ENCODE results near the gene RSPH3. TPM values are rescaled to one million over a fixed set of nuclear protein-coding genes. Genes with fewer than 3 reads are reported as not detected.
"Not testable (repeated sequence)": the region's sequence is repeated elsewhere in the genome, so short reads cannot be mapped to it uniquely, and the experiment has no call there.

RSPH3 gene
- total RNA-seq, 2 experiments from 2014 or later: 4.2 TPM

DNA sequence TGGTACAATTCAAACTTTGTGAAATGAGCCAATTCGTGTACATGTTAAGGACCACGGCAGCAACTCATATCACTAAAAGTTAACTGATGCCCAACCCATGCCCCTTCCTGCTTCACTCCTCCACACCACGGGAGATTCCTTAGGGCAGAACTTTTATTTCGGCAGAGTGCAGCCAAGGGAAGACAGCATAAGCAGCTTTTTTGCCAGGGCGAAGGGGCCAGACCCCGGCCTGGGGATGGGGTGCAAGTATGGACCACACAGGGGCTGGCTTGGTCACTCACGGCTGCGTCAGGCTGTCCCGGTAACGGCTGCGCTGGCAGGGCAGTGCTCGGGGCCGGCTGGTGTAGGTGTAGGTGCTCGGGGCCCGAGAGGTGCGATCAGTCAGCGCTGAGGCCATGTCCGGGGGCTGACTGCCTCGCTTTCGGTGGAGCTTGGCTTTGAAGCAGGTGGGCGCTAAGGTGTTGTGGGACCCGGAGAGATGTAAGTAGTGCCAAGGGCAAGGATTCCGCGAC, 792 bp downstream of the RSPH3 start:
- Mint-ChIP-seq H3K4me3 (peak overlapping the region; percentile 83), H3K9me3 (no peaks in the 10 kb centered on the region), H3K27me3 (no peaks in the 10 kb centered on the region), H3K27ac (peak overlapping the region; percentile 61), H3K36me3 (ENCODE audit: low read depth) (peaks cover 9% of the 10 kb centered on the region), H3K4me1 (ENCODE audit: low read depth) (peaks cover 44% of the 10 kb centered on the region)
- intact Hi-C loops (cut with micrococcal nuclease): no loop called here
- ATAC-seq (peak; percentile 45), DNase-seq (no peak)
- ChIA-PET CTCF (interaction anchor here (0.7 to 3.1 kb wide), 16 partner anchors 8 to 295 kb away, joined by 3 to 28 read pairs (median 8); partner anchors contain the start of gene TAGAP), POLR2A (interaction anchor here (1.0 to 2.8 kb wide), 7 partner anchors 19 to 191 kb away, joined by 3 to 20 read pairs (median 12); partner anchors contain the start of gene TAGAP)
- TF ChIP-seq, protein P1, sequence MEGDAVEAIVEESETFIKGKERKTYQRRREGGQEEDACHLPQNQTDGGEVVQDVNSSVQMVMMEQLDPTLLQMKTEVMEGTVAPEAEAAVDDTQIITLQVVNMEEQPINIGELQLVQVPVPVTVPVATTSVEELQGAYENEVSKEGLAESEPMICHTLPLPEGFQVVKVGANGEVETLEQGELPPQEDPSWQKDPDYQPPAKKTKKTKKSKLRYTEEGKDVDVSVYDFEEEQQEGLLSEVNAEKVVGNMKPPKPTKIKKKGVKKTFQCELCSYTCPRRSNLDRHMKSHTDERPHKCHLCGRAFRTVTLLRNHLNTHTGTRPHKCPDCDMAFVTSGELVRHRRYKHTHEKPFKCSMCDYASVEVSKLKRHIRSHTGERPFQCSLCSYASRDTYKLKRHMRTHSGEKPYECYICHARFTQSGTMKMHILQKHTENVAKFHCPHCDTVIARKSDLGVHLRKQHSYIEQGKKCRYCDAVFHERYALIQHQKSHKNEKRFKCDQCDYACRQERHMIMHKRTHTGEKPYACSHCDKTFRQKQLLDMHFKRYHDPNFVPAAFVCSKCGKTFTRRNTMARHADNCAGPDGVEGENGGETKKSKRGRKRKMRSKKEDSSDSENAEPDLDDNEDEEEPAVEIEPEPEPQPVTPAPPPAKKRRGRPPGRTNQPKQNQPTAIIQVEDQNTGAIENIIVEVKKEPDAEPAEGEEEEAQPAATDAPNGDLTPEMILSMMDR (IDR thresholded peaks at IDR 0.05): no peak

GRCh38 chr6:158996856-158997255, 3.1 kb downstream of the RSPH3 start:
- DNase-seq (no peak), ATAC-seq (no peak)
- POLR2A ChIA-PET: no interaction called here
- Mint-ChIP-seq H3K36me3 (ENCODE audit: low read depth) (peaks cover 13% of the 10 kb centered on the region), H3K9me3 (no peaks in the 10 kb centered on the region), H3K27ac (no peak overlapping the region), H3K4me1 (ENCODE audit: low read depth) (peaks cover 48% of the 10 kb centered on the region), H3K27me3 (no peaks in the 10 kb centered on the region), H3K4me3 (no peak overlapping the region)
- intact Hi-C loops (cut with micrococcal nuclease): no loop called here
- TF ChIP-seq, protein P1 (IDR thresholded peaks at IDR 0.05): no peak
- CTCF ChIA-PET: interaction anchor here (1.5 to 4.4 kb wide), 2 partner anchors 107 to 138 kb away, joined by 8 to 27 read pairs; no protein-coding TSS in a partner anchor

- Mint-ChIP-seq H3K9me3 (peaks cover 7% of the 10 kb centered on the region), H3K27me3 (no peaks in the 10 kb centered on the region), H3K4me1 (ENCODE audit: low read depth) (peaks cover 45% of the 10 kb centered on the region), H3K27ac (no peak overlapping the region), H3K36me3 (ENCODE audit: low read depth) (peaks cover 14% of the 10 kb centered on the region), H3K4me3 (no peak overlapping the region)
- intact Hi-C loops (cut with micrococcal nuclease): no loop called here
- ChIA-PET POLR2A (interaction anchor here (0.7 to 1.1 kb wide), 2 partner anchors 14 to 22 kb away, joined by 3 read pairs; no protein-coding TSS in a partner anchor), CTCF (interaction anchor here (0.8 to 4.4 kb wide), 8 partner anchors 10 to 141 kb away, joined by 3 to 27 read pairs (median 6); no protein-coding TSS in a partner anchor)
- DNase-seq (no peak), ATAC-seq (no peak)
- TF ChIP-seq, protein P1 (IDR thresholded peaks at IDR 0.05): no peak
These were observed 6.4 kb downstream of the RSPH3 start for GRCh38 chr6:158993639-158994038.

- Mint-ChIP-seq H3K27me3 (no peaks in the 10 kb centered on the region), H3K4me3 (no peak overlapping the region), H3K36me3 (ENCODE audit: low read depth) (peaks cover 13% of the 10 kb centered on the region), H3K27ac (peak overlapping the region; percentile 8), H3K9me3 (peaks cover 20% of the 10 kb centered on the region), H3K4me1 (ENCODE audit: low read depth) (peaks cover 48% of the 10 kb centered on the region)
- ChIA-PET POLR2A (interaction anchor here (0.9 to 1.0 kb wide), 2 partner anchors 53 to 226 kb away, joined by 3 read pairs; partner anchors contain the start of gene TAGAP), CTCF (interaction anchor here (0.7 to 2.7 kb wide), 9 partner anchors 9 to 144 kb away, joined by 3 to 14 read pairs (median 5); partner anchors contain the start of gene RSPH3)
- intact Hi-C loops (cut with micrococcal nuclease): no loop called here
- ATAC-seq: peak; percentile 73
- DNase-seq: peak; percentile 64
- TF ChIP-seq, protein P1 (IDR thresholded peaks at IDR 0.05): no peak
These were observed 8.8 kb downstream of the RSPH3 start for GRCh38 chr6:158991017-158991723.

- CTCF ChIA-PET: interaction anchor here (1.1 kb wide), 1 partner anchor 145 kb away, joined by 3 read pairs; no protein-coding TSS in a partner anchor
- H3K27ac Mint-ChIP-seq; H3K4me3 Mint-ChIP-seq; POLR2A ChIA-PET; DNase-seq; ATAC-seq; intact Hi-C loops (cut with micrococcal nuclease); H3K27me3 Mint-ChIP-seq: not testable (repeated sequence)
- peaks cover 11% of the 10 kb centered on the region for H3K36me3 Mint-ChIP-seq (ENCODE audit: low read depth)
- peaks cover 20% of the 10 kb centered on the region for H3K9me3 Mint-ChIP-seq
- peaks cover 34% of the 10 kb centered on the region for H3K4me1 Mint-ChIP-seq (ENCODE audit: low read depth)
These were observed 10.3 kb downstream of the RSPH3 start for GRCh38 chr6:158989711-158990110.

Data from activated CD8-positive, alpha-beta T cell treated with anti-CD3 and anti-CD28 coated beads for 36 hours (primary cell).